Forelimb muscle (tissue), 1 donor: Measurements from ENCODE around the gene ZNF326. TPM values are rescaled to one million over a fixed set of nuclear protein-coding genes. Genes with fewer than 3 reads are reported as not detected.

ENCODE experiments used
- DNase-seq: peaks from one replicate; pipeline ENCODE4 v3.0.0-alpha.2; 2013; ENCODE audit warnings: low read depth
- polyA plus RNA-seq: library from polyadenylated mRNA; unstranded; fragments of 120-200 nt; gene quantifications from one replicate; pipeline ENCODE4 v1.2.1, GENCODE V29; 2013; ENCODE audit not compliant: insufficient read length

Gene ZNF326
- polyA plus RNA-seq, 1 donor, result 23.0 TPM

DNA sequence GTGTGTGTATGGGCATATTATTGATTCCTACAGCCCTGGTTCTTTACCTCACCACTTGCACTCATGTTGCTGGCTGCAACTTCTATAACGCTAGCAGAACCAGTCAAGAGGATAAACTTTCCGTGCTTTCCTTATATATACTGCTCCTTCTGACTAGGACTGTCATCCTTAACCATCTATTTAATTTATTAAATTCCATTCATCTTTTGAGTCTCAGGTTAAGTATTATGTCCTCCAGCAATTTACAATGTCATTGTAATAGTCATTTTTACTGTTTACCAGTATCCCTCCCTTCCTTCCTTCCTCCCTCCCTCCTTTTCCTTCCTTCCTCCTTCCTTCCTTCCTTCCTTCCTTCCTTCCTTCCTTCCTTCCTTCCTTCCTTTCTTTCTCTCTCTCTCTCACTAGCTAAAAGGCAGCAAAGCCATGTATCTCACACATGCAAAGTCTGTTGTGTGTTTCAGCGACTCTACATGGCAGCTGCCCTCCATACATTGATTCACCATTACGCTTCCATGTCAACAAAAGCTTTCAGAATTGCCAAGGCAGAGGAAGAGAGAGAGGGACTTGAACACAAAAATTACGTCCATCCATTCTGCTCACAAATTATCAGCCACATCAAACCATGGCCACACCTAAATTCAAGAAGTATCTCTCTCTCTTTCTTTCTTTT lies 73.8 kb downstream of the ZNF326 start:
- no peak for DNase-seq

DNA sequence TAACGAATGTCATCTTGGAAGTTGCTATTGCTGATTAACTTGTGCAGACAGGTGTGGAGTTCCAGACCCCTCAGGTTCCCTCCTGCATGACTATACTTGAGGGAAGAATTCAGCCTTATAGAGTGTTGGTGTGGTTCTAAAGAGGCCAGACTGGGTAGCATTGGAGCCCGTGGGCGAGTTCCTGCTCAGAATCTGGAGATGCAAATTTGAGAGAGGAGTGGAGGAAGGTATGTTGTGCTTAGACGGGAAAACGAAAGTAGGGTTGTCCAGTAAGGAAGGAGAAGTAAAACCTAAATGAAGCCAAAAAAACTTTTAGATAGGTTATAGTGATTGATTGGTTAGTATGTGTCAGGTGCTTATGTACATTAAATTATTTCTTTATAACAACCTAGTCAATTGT lies 79.2 kb downstream of the ZNF326 start:
- DNase-seq, result no peak

DNA sequence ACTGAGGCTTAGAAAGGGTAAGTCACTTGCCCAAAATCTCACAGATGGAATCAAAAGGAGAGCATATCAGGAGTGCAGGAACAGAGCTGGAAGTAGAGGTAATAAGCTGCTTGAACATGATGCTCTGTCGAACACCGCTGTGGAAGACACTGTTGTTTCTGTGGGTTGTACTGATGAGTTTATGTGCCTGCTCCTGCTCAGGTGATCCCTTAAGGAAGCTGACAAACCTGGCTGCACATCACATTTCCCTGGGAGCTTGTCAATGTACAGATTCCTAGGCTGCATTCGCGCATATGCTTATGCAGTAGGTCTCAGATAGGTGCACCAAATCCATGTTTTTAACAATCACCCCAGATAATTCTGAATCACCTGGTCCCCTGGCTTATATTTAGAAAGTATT lies 79.7 kb downstream of the ZNF326 start:
- no peak for DNase-seq

DNA sequence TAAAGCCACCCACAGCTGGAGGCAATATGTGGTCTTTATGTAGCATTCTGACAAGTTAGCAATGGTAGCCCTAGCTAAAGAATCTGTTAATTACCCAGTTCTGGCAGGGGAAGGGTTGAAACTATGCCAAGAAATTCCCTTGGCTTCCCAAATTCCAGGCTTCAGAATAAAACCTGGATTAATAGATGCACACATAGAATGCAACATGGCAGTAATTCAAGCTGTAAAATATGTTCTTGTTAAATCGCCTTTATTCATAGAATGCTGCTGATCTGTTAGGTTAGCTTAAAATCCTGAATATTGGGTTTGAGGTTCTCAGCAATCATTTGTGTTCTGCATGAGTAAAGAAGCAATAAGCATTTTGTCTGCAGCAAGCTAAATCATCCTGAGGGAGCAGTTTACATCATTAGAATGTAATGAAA lies 80.1 kb downstream of the ZNF326 start:
- no peak for DNase-seq

DNA sequence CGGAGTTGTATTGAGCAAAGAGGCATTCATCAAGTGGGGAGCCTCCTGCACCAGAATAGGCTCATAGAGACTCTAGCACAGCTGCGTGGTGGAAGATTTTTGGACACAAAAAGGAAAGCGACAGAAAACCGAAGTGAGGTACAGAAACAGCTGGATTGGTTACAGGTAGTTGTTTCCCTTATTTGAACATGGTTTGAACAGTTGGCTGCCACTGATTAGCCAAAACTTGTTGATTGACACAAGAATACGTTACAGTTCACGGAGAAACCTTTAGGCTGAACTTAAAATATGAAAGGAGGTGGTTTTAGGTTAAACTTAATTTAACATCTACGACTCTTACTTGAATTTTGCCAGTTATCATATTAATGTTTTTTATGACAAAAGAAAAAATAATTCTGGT lies 89.1 kb downstream of the ZNF326 start:
- DNase-seq, result no peak

Other genes starting within 250 kb of the ZNF326 start
- 7.0 TPM for gene LRRC8D, start 174.1 kb upstream of the ZNF326 start, polyA plus RNA-seq